NB4 (cell line): ENCODE results near the gene AKR1A1.

Experiments
- CTCF ChIP-seq: IDR thresholded peaks from one replicate; pipeline ENCODE4 v1.5.1; 2012; ENCODE audit warnings: low read depth, low read length
- POLR2A ChIP-seq: IDR thresholded peaks from 2 replicates; pipeline ENCODE4 v1.6.1; 2011; ENCODE audit warnings: mild to moderate bottlenecking; ENCODE audit not compliant: insufficient read length; ENCODE audit errors: extremely low read depth

- TF ChIP-seq POLR2A (no peak), CTCF (no peak)
Observed at GRCh38 chr1:45552331-45552730, 1.7 kb downstream of the AKR1A1 start.
